Stimulated activated CD8-positive, alpha-beta memory T cell treated with anti-CD3 and anti-CD28 coated beads, Interleukin-12 subunit alpha, Interleukin-12 subunit beta, amount 100 ng/mL, for 24 hours (primary cell): ENCODE measurements around the gene STK11IP.
"Not testable (repeated sequence)": the region's sequence is repeated elsewhere in the genome, so short reads cannot be mapped to it uniquely, and the experiment has no call there.

Source experiments
- DNase-seq: peaks from one replicate; pipeline ENCODE4 v3.0.0-alpha.2; 2020; ENCODE audit errors: extremely low read depth

Gene STK11IP

GRCh38 chr2:219634951-219635751 lies 37.5 kb downstream of the STK11IP start:
- DNase-seq, result no peak

- no peak for DNase-seq
These were observed 38.7 kb downstream of the STK11IP start for GRCh38 chr2:219636144-219636915.

- no peak for DNase-seq
These were observed 39.5 kb downstream of the STK11IP start for GRCh38 chr2:219636941-219637841.

DNA sequence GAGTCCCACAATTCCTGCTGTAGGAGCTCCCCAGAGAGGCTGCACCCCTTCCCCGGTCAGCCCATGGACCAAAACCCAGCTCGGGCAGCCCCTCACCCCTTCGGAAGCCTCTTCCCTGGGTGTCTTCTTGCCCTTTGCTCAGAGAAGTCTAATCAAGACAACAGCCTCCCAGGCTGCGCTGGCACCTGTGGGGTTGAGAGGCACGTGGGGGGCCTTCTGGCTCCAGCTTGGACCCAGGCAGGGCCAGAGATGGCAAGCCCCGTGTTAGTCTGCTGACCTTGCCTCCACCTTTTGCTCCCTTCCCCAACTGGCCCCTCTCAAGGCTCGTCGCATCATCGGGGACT lies 40.2 kb downstream of the STK11IP start:
- no peak for DNase-seq

- no peak for DNase-seq
These were observed 40.7 kb downstream of the STK11IP start for GRCh38 chr2:219638217-219638947.

- DNase-seq, result no peak
These were observed 41.5 kb downstream of the STK11IP start for GRCh38 chr2:219638948-219639755.

- DNase-seq, result no peak
These were observed 43.9 kb downstream of the STK11IP start for GRCh38 chr2:219641390-219642068.

DNA sequence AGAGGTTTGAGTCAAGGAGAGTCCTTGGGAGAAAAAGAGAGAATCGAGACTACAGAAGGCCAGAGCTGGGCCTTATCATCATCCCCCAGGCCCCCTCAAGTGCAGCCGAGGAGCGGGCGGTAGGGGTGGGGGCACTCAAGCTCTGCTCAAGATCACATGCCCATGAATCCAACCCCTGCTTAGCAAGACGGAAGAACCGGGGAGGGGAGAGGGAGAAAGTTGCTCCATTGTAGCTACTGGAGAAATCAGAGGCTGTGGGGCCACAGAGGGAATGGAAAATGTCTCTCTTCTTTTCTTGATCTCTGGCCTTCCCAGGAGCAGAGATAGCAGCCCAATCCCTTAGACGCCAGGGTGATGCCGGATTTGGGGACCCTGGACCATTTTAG lies 44.4 kb downstream of the STK11IP start:
- no peak for DNase-seq

DNA sequence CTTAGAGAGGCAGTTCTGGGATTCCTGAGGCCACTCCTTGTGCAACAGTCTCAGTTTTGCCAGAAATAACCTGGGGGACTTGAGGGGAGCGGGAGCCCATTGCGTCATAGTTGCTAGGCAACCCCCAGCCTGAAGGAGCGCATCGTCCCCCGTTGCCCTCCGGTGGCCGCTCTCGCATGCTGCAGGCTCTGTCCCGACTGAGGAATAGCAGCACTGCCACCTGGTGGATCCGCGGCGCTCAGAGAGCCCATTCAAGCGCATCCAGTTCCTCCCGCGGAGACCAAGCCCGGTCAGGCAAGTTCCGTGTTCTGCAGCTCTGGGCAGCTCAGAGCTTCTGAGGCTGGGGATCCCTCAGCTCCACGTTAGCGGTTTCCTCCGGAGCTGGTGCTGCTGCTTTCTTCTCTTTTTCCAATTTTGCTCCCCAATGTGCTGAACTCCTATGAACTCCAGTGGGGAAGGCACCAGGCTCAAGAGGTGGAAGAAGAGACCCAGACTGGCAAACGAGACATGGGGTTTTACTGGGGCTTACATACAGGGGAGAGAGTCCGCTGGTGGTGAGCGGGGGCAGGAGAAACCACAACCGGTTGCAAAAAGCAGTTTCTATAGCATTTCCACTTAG lies 44.9 kb downstream of the STK11IP start:
- DNase-seq, result peak; percentile 74

DNA sequence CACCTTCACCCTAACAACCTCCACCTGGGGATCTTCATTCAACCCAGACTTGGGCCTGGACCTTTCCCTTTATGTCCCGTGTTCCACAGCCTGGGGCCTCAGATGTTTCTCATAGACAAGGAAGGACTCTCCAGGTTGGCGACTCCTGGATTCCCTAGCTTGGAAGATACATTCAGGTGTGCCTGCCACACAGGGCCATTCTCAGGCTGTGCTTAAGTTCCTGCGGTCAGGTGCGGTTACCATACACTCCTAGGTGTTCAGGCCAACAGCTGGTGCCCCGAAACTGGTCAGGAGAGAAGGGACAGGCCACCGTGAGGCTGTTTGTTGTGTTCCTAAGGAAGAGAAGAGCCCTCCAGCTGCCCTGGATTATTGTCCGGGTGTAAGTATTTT lies 45.4 kb downstream of the STK11IP start:
- DNase-seq, result no peak

DNA sequence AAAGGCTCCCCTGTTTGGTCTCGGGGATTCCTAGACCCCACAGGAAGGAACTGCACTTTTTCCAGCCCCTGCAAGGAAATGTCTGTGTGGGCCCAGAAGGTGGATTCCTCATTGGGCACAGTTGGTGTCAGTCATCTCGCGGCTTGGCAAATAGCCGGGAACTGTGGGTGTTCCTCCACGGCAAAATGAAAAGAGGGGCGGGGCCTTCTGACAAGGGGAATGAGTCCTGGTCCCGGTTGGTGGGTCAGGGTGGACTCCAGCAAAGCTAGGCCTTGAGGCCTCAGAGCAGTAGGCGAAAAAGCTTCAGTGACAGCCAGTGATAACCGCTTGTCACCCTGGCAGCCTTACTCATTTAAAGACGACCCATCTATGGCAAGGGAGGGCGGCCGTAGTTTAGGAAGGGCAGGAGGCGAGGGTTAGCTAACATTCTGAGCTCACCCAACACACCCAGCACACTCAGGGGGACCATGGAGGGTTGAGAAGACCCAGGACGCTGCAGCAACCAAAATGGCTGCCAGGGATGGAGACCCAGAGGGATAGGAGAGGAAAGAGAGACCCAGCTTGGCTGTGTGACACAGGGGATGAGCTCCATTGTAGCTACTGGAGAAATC lies 46.2 kb downstream of the STK11IP start:
- no peak for DNase-seq

DNA sequence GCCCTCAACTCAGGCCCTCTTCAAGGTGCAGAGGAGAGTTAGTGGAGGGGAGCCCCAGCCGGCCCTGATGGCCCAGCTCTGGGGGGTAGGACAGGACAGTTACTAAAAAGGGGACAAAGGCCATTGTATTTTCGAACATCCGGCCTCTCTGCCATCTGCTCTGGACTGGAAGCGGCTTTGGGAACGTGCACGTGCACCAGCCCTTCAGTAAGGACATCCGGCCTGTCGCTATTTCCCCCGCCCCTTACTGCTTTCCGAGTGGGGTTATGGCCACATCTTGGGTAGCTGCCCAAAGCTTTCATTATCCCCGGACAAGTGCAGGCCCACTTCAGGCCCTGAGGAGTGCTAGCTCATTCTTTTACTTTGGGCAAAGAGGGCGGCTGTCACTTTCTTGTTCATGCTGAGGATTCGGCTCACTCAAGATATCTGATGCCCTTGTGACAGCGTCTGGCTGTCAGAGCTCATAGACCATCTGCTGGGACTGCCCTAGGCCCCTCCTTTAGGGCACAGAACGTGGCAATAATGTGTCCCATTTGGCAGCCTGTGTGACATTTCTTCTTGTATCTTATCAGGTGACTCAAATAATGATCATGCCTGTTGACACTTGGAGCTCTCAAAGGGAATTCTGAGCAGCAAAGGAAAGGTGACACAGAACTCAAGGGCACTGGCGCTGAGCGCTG lies 47.3 kb downstream of the STK11IP start:
- no peak for DNase-seq

GRCh38 chr2:219645631-219646527 lies 48.2 kb downstream of the STK11IP start:
- no peak for DNase-seq

- DNase-seq, result no peak
These were observed 50.5 kb downstream of the STK11IP start for GRCh38 chr2:219648176-219648575.

GRCh38 chr2:219648963-219649362 lies 51.3 kb downstream of the STK11IP start:
- no peak for DNase-seq

- no peak for DNase-seq
These were observed 53.0 kb downstream of the STK11IP start for GRCh38 chr2:219650426-219651248.

DNA sequence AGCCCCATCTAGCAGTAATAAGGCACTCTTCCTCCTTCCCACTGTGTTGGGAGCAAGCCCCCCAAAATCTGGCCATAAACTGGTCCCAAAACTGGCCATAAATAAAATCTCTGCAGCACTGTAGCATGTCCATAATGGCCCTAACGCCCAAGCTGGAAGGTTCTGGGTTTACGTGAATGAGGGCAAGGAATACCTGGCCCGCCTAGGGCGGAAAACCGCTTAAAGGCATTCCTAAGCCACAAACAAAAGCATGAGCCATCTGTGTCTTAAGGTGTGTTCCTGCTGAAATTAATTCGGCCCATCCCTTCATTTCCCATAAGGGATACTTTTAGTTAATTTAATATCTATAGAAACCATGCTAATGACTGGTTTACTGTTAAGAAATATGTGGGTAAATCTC lies 54.0 kb downstream of the STK11IP start:
- not testable (repeated sequence) for DNase-seq
